Mononuclear cell (primary cell): ENCODE results near the gene MIGA1. TPM values are rescaled to one million over a fixed set of nuclear protein-coding genes. Genes with fewer than 3 reads are reported as not detected.

ENCODE experiments used
- H3K27me3 ChIP-seq: 2 replicates; pipeline ENCODE4 v1.6.0; 2011; ENCODE audit warnings: low read length, control low read depth; ENCODE audit not compliant: insufficient read depth
- H3K4me1 ChIP-seq: 2 replicates; pipeline ENCODE4 v1.5.1; 2011; ENCODE audit warnings: mild to moderate bottlenecking, low read length, control low read depth; ENCODE audit not compliant: insufficient read depth
- H3K4me3 ChIP-seq: 2 replicates; pipeline ENCODE4 v1.5.1; 2011; ENCODE audit warnings: mild to moderate bottlenecking, low read length, moderate library complexity
- H3K9me3 ChIP-seq: 2 replicates; pipeline ENCODE4 v1.5.1; 2011; ENCODE audit warnings: low read depth, mild to moderate bottlenecking, control low read depth, low read length
- total RNA-seq: library from RNA; depleted of rRNA; stranded (reverse); fragments of >200 nt; gene quantifications from one replicate; pipeline ENCODE4 v1.2.3, GENCODE V29; 2012

The MIGA1 gene
- total RNA-seq, 1 donor, result 20.7 TPM

GRCh38 chr1:77857552-77857951 is 78.1 kb downstream of the MIGA1 start:
- peaks cover 7% of the 10 kb centered on the region for H3K9me3 ChIP-seq
- H3K4me3 ChIP-seq, result no peak overlapping the region
- H3K27me3 ChIP-seq, result no peaks in the 10 kb centered on the region
- no peaks in the 10 kb centered on the region for H3K4me1 ChIP-seq

GRCh38 chr1:77858725-77859124 is 79.3 kb downstream of the MIGA1 start:
- no peaks in the 10 kb centered on the region for H3K27me3 ChIP-seq
- H3K4me3 ChIP-seq, result no peak overlapping the region
- no peaks in the 10 kb centered on the region for H3K4me1 ChIP-seq
- H3K9me3 ChIP-seq, result peaks cover 7% of the 10 kb centered on the region

- Histone ChIP-seq H3K4me3 (no peak overlapping the region), H3K27me3 (no peaks in the 10 kb centered on the region), H3K4me1 (no peaks in the 10 kb centered on the region), H3K9me3 (peaks cover 7% of the 10 kb centered on the region)
Measured at GRCh38 chr1:77859248-77859647, 79.8 kb downstream of the MIGA1 start.

GRCh38 chr1:77866296-77866695 is 86.8 kb downstream of the MIGA1 start:
- no peaks in the 10 kb centered on the region for H3K9me3 ChIP-seq
- no peak overlapping the region for H3K4me3 ChIP-seq
- no peaks in the 10 kb centered on the region for H3K4me1 ChIP-seq
- H3K27me3 ChIP-seq, result no peaks in the 10 kb centered on the region

- H3K4me1 ChIP-seq, result no peaks in the 10 kb centered on the region
- H3K27me3 ChIP-seq, result no peaks in the 10 kb centered on the region
- H3K4me3 ChIP-seq, result no peak overlapping the region
- no peaks in the 10 kb centered on the region for H3K9me3 ChIP-seq
Measured at GRCh38 chr1:77872645-77873044, 93.2 kb downstream of the MIGA1 start.

GRCh38 chr1:77873461-77873860 is 94.0 kb downstream of the MIGA1 start:
- no peak overlapping the region for H3K4me3 ChIP-seq
- no peaks in the 10 kb centered on the region for H3K27me3 ChIP-seq
- no peaks in the 10 kb centered on the region for H3K4me1 ChIP-seq
- H3K9me3 ChIP-seq, result no peaks in the 10 kb centered on the region

- Histone ChIP-seq H3K4me1 (no peaks in the 10 kb centered on the region), H3K9me3 (no peaks in the 10 kb centered on the region), H3K4me3 (no peak overlapping the region), H3K27me3 (no peaks in the 10 kb centered on the region)
Measured at GRCh38 chr1:77874804-77875445, 95.5 kb downstream of the MIGA1 start.

GRCh38 chr1:77876884-77877283 is 97.4 kb downstream of the MIGA1 start:
- Histone ChIP-seq H3K27me3 (no peaks in the 10 kb centered on the region), H3K9me3 (no peaks in the 10 kb centered on the region), H3K4me3 (no peak overlapping the region), H3K4me1 (no peaks in the 10 kb centered on the region)

- H3K27me3 ChIP-seq, result no peaks in the 10 kb centered on the region
- no peak overlapping the region for H3K4me3 ChIP-seq
- H3K4me1 ChIP-seq, result no peaks in the 10 kb centered on the region
- no peaks in the 10 kb centered on the region for H3K9me3 ChIP-seq
Measured at GRCh38 chr1:77881061-77881460, 101.6 kb downstream of the MIGA1 start.

GRCh38 chr1:77882411-77882810 is 103.0 kb downstream of the MIGA1 start:
- Histone ChIP-seq H3K4me3 (no peak overlapping the region), H3K9me3 (no peaks in the 10 kb centered on the region), H3K27me3 (peaks cover 2% of the 10 kb centered on the region), H3K4me1 (no peaks in the 10 kb centered on the region)

GRCh38 chr1:77888081-77888780 is 108.8 kb downstream of the MIGA1 start, which contains the start of gene NEXN:
Gene NEXN, plus strand, starts transcription at chr1:77888624. Its CDS starts 27,483 bp downstream, at chr1:77916107.
- Histone ChIP-seq H3K4me1 (peaks cover 10% of the 10 kb centered on the region), H3K9me3 (no peaks in the 10 kb centered on the region), H3K27me3 (peaks cover 12% of the 10 kb centered on the region), H3K4me3 (peak within 1 kb of the TSS; percentile 26)

GRCh38 chr1:77888781-77889642 is 109.6 kb downstream of the MIGA1 start:
- H3K27me3 ChIP-seq, result peaks cover 12% of the 10 kb centered on the region
- no peaks in the 10 kb centered on the region for H3K9me3 ChIP-seq
- peaks cover 10% of the 10 kb centered on the region for H3K4me1 ChIP-seq
- H3K4me3 ChIP-seq, result peak overlapping the region; percentile 26

- Histone ChIP-seq H3K4me3 (no peak overlapping the region), H3K27me3 (peaks cover 12% of the 10 kb centered on the region), H3K9me3 (no peaks in the 10 kb centered on the region), H3K4me1 (peaks cover 10% of the 10 kb centered on the region)
Measured at GRCh38 chr1:77889671-77890070, 110.2 kb downstream of the MIGA1 start.

- Histone ChIP-seq H3K4me3 (no peak overlapping the region), H3K4me1 (peaks cover 10% of the 10 kb centered on the region), H3K9me3 (no peaks in the 10 kb centered on the region), H3K27me3 (peaks cover 12% of the 10 kb centered on the region)
Measured at GRCh38 chr1:77891200-77891599, 111.8 kb downstream of the MIGA1 start.

- Histone ChIP-seq H3K4me1 (no peaks in the 10 kb centered on the region), H3K27me3 (no peaks in the 10 kb centered on the region), H3K4me3 (no peak overlapping the region), H3K9me3 (no peaks in the 10 kb centered on the region)
Measured at GRCh38 chr1:77899647-77900320, 120.3 kb downstream of the MIGA1 start.
